HCT116 (cell line): ENCODE results near the gene HIVEP3. TPM values are rescaled to one million over a fixed set of nuclear protein-coding genes. Genes with fewer than 3 reads are reported as not detected.
A peak's percentile ranks its signal among the peaks of the same experiment; 100 is the strongest.

ENCODE experiments used
- ATAC-seq: fragments of 200-7000 bp; cut with Tn5 transposase; 2 replicates; pipeline ENCODE4 v1.9.1; 2020; ENCODE audit warnings: mild to moderate bottlenecking, moderate library complexity
- BruUV-seq: library from RNA; stranded (reverse); fragments of 400-500 nt; replicated peaks from 2 replicates; lab custom pipeline; 2021; lab: Mats Ljungman, UMichigan
- CTCF ChIA-PET: fragments of 300-600 bp; sonication (Branson Sonifier 250); formaldehyde crosslinking; loops from one replicate; lab custom pipeline; 2021; ENCODE audit warnings: antibody characterized with exemption; lab: Charles Lee
- POLR2A ChIA-PET: fragments of 300-600, 350-600 bp; sonication (Branson Sonifier 250); formaldehyde crosslinking; loops from one replicate; lab custom pipeline; 2021; ENCODE audit warnings: antibody characterized with exemption; lab: Charles Lee
- RAD21 ChIA-PET, 2 experiments: fragments of 300-600 bp; sonication (Branson Sonifier 250); formaldehyde crosslinking; loops; one replicate each; lab custom pipeline; 2023; ENCODE audit warnings: low total read pairs in 2 of 2; ENCODE audit not compliant: uncharacterized antibody in 2 of 2, unreplicated experiment in 2 of 2, low non-redundant PET in 1 of 2; lab: Charles Lee
- DNase-seq: peaks from one replicate; pipeline ENCODE4 v3.0.0-alpha.2; 2010; ENCODE audit warnings: low read depth, low spot score
- H2AFZ ChIP-seq: fragments of 200-600 bp; shearing (Covaris generic), sonication (generic); 2 replicates; pipeline ENCODE4 v1.6.1; 2017; ENCODE audit warnings: low read depth, mixed run types, mixed read lengths, antibody characterized with exemption, low read length; ENCODE audit not compliant: poor library complexity, severe bottlenecking
- H3K27ac ChIP-seq: 2 replicates; pipeline ENCODE4 v1.5.1; 2012; ENCODE audit warnings: low read depth, low read length
- H3K27me3 ChIP-seq: fragments of 200-600 bp; sonication (generic); 2 replicates; pipeline ENCODE4 v1.6.1; 2016; ENCODE audit warnings: mixed run types, low read length, mixed read lengths; ENCODE audit not compliant: insufficient read depth
- H3K36me3 ChIP-seq, 2 experiments: fragments of 200-500 bp in 1 of 2; fragments of 200-600 bp in 1 of 2; sonication (Bioruptor generic) in 1 of 2; sonication (generic) in 1 of 2; 2 replicates each; pipeline versions ENCODE4 v1.5.1 to v1.6.1; 2014 to 2016; ENCODE audit warnings: low read length in 2 of 2, inconsistent platforms in 1 of 2, mixed read lengths in 1 of 2, mixed run types in 1 of 2; ENCODE audit not compliant: insufficient read depth in 2 of 2, control insufficient read depth in 1 of 2
- H3K4me1 ChIP-seq, 2 experiments: fragments of 200-600 bp in 1 of 2; sonication (generic) in 1 of 2; 2 replicates each; pipeline versions ENCODE4 v1.5.1 to v1.6.1; 2012 to 2017; ENCODE audit warnings: low read length in 2 of 2, inconsistent platforms in 1 of 2, mild to moderate bottlenecking in 1 of 2, mixed read lengths in 1 of 2, mixed run types in 1 of 2, moderate library complexity in 1 of 2; ENCODE audit not compliant: insufficient read depth in 2 of 2, control insufficient read depth in 1 of 2
- H3K4me2 ChIP-seq: fragments of 200-600 bp; sonication (generic); 2 replicates; pipeline ENCODE4 v1.6.1; 2017; ENCODE audit warnings: mixed run types, low read length, mixed read lengths
- H3K4me3 ChIP-seq, 2 experiments: fragments of 200-600 bp in 1 of 2; sonication (generic) in 1 of 2; replicated peaks in 1 of 2; 2 replicates each; pipeline ENCODE4 v1.5.1; 2011 to 2016; ENCODE audit warnings: low read length in 2 of 2, control low read depth in 1 of 2, low read depth in 1 of 2, mild to moderate bottlenecking in 1 of 2, mixed read lengths in 1 of 2, mixed run types in 1 of 2
- H3K79me2 ChIP-seq: fragments of 200-600 bp; sonication (generic); 2 replicates; pipeline ENCODE4 v1.6.1; 2017; ENCODE audit warnings: mild to moderate bottlenecking, mixed run types, low read length, moderate library complexity, mixed read lengths; ENCODE audit not compliant: insufficient read depth
- H3K9ac ChIP-seq: fragments of 200-600 bp; sonication (generic); 2 replicates; pipeline ENCODE4 v1.6.1; 2016; ENCODE audit warnings: low read length, mixed read lengths
- H3K9me2 ChIP-seq: fragments of 200-600 bp; sonication (generic), shearing (Covaris generic); 2 replicates; pipeline ENCODE4 v1.6.1; 2017; ENCODE audit warnings: mixed run types, mild to moderate bottlenecking, moderate library complexity; ENCODE audit not compliant: insufficient read depth
- H3K9me3 ChIP-seq, 2 experiments: fragments of 200-500 bp in 1 of 2; fragments of 200-600 bp in 1 of 2; sonication (Bioruptor generic) in 1 of 2; sonication (generic) in 1 of 2; 2 replicates each; pipeline ENCODE4 v1.6.1; 2014 to 2017; ENCODE audit warnings: low read length in 2 of 2, mixed read lengths in 2 of 2, inconsistent platforms in 1 of 2, low read depth in 1 of 2, mild to moderate bottlenecking in 1 of 2, mixed run types in 1 of 2, moderate library complexity in 1 of 2; ENCODE audit not compliant: control insufficient read depth in 1 of 2, insufficient read depth in 1 of 2
- H4K20me1 ChIP-seq: fragments of 200-600 bp; sonication (generic), shearing (Covaris generic); 2 replicates; pipeline ENCODE4 v1.6.1; 2017; ENCODE audit warnings: mixed run types, mild to moderate bottlenecking, moderate library complexity; ENCODE audit not compliant: insufficient read depth
- CBX3 ChIP-seq: IDR thresholded peaks from 2 replicates; pipeline ENCODE4 v1.6.1; 2012; ENCODE audit warnings: low read depth
- CEBPB ChIP-seq: IDR thresholded peaks from 2 replicates; pipeline ENCODE4 v1.6.1; 2012; ENCODE audit warnings: low read depth
- CTCF ChIP-seq, 3 experiments: fragments of 200-600 bp in 1 of 3; sonication (generic) in 1 of 3; IDR thresholded peaks in 2 of 3; conservative IDR thresholded peaks in 1 of 3; 2 replicates each; pipeline ENCODE4 v1.5.1; 2012 to 2017; ENCODE audit warnings: low read depth in 2 of 3, low read length in 2 of 3, antibody characterized with exemption in 1 of 3, borderline replicate concordance in 1 of 3, control low read depth in 1 of 3, mild to moderate bottlenecking in 1 of 3, mixed read lengths in 1 of 3, mixed run types in 1 of 3, moderate library complexity in 1 of 3; ENCODE audit not compliant: insufficient read depth in 1 of 3
- EZH2 ChIP-seq: fragments of 200-600 bp; sonication (generic); IDR thresholded peaks from 2 replicates; pipeline ENCODE4 v1.6.1; 2017; ENCODE audit warnings: antibody characterized with exemption, mixed run types
- FOSL1 ChIP-seq: IDR thresholded peaks from 2 replicates; pipeline ENCODE4 v1.6.1; 2012; ENCODE audit warnings: low read depth
- JUND ChIP-seq: IDR thresholded peaks from 2 replicates; pipeline ENCODE4 v1.6.1; 2012
- MAX ChIP-seq: IDR thresholded peaks from 2 replicates; pipeline ENCODE4 v1.6.1; 2012
- POLR2A ChIP-seq: IDR thresholded peaks from 2 replicates; pipeline ENCODE4 v1.7.0; 2011; ENCODE audit warnings: borderline replicate concordance; ENCODE audit not compliant: insufficient read depth, insufficient read length; ENCODE audit errors: extremely low read depth
- POLR2AphosphoS5 ChIP-seq: IDR thresholded peaks from 2 replicates; pipeline ENCODE4 v1.6.1; 2011; ENCODE audit warnings: mild to moderate bottlenecking, low read depth, low read length, moderate library complexity
- RAD21 ChIP-seq: IDR thresholded peaks from 2 replicates; pipeline ENCODE4 v1.6.1; 2012; ENCODE audit warnings: low read depth, mild to moderate bottlenecking
- SIN3A ChIP-seq: IDR thresholded peaks from 2 replicates; pipeline ENCODE4 v1.6.1; 2012; ENCODE audit warnings: low read depth
- SP1 ChIP-seq: IDR thresholded peaks from 2 replicates; pipeline ENCODE4 v1.6.1; 2012; ENCODE audit warnings: low read depth
- SRF ChIP-seq: IDR thresholded peaks from 2 replicates; pipeline ENCODE4 v1.6.1; 2012; ENCODE audit warnings: low read depth
- TCF7L2 ChIP-seq: IDR thresholded peaks from 2 replicates; pipeline ENCODE4 v1.7.0; 2011; ENCODE audit warnings: borderline replicate concordance, inconsistent platforms; ENCODE audit not compliant: insufficient read depth, insufficient read length; ENCODE audit errors: extremely low read depth
- YY1 ChIP-seq: IDR thresholded peaks from 2 replicates; pipeline ENCODE4 v1.6.1; 2011; ENCODE audit warnings: low read length, low read depth, moderate library complexity, mild to moderate bottlenecking; ENCODE audit not compliant: insufficient replicate concordance; ENCODE audit errors: extremely low read depth
- ZFX ChIP-seq: fragments of 450-650 bp; IDR thresholded peaks from 2 replicates; pipeline ENCODE4 v1.6.1; 2017
- ZNF274 ChIP-seq: fragments of 200-500 bp; sonication (Bioruptor generic); IDR thresholded peaks from 2 replicates; pipeline ENCODE4 v1.6.1; 2014; ENCODE audit warnings: mild to moderate bottlenecking, low read depth, low read length, inconsistent platforms
- intact Hi-C: fragments of 100-400 bp; cut with micrococcal nuclease; formaldehyde crosslinking; loops from 2 replicates; pipeline ENCODE4 v1.10.0; 2022
- total RNA-seq: library from RNA; stranded (reverse); gene quantifications from one replicate; pipeline ENCODE4 v1.2.1, GENCODE V29; 2021; ENCODE audit not compliant: unreplicated experiment

The HIVEP3 gene
- total RNA-seq, 1 experiment from 2014 or later: 7.1 TPM

GRCh38 chr1:41846625-41847405 lies 71.9 kb downstream of the HIVEP3 start:
- RAD21 ChIA-PET: no interaction called here
- H3K9me3 ChIP-seq: no peaks in the 10 kb centered on the region
- no peak overlapping the region for H3K27ac ChIP-seq
- no peak overlapping the region for H2AFZ ChIP-seq
- no peak for ATAC-seq
- POLR2A ChIA-PET: no interaction called here
- no peaks in the 10 kb centered on the region for H3K9me2 ChIP-seq
- DNase-seq: no peak
- H3K9ac ChIP-seq: no peak overlapping the region
- no peak for TF ChIP-seq SP1
- peak; percentile 43 for TF ChIP-seq JUND
- TF ChIP-seq FOSL1: peak; percentile 32; the same call in 1 of the 2 replicates
- TF ChIP-seq POLR2AphosphoS5: no peak
- 0 out of 2 replicates have a peak, but pooled peaks have one; percentile 27 for TF ChIP-seq SRF
- TF ChIP-seq CEBPB: no peak; the same call in 1 of the 2 replicates
- intact Hi-C loops: no loop called here
- H3K4me2 ChIP-seq: peak overlapping the region; percentile 9; the same call in 1 of the 2 replicates
- CTCF ChIA-PET: no interaction called here
- H3K79me2 ChIP-seq: no peaks in the 10 kb centered on the region
- no peak overlapping the region for H3K4me3 ChIP-seq
- no peaks in the 10 kb centered on the region for H3K36me3 ChIP-seq
- no peaks in the 10 kb centered on the region for H3K27me3 ChIP-seq
- H3K4me1 ChIP-seq: peaks cover 59 to 64% of the 10 kb centered on the region in 2 experiments
- BruUV-seq: no TSS peak
- H4K20me1 ChIP-seq: no peaks in the 10 kb centered on the region

- H3K27ac ChIP-seq: no peak overlapping the region
- H3K4me2 ChIP-seq: no peak overlapping the region
- CTCF ChIA-PET: no interaction called here
- no peaks in the 10 kb centered on the region for H4K20me1 ChIP-seq
- no peak overlapping the region for H2AFZ ChIP-seq
- H3K4me3 ChIP-seq: no peak overlapping the region
- no peak overlapping the region for H3K9ac ChIP-seq
- no peaks in the 10 kb centered on the region for H3K36me3 ChIP-seq
- intact Hi-C loops: no loop called here
- DNase-seq (no peak), ATAC-seq (no peak)
- H3K9me2 ChIP-seq: no peaks in the 10 kb centered on the region
- H3K9me3 ChIP-seq: no peaks in the 10 kb centered on the region
- BruUV-seq: no TSS peak
- H3K4me1 ChIP-seq: peaks cover 56 to 64% of the 10 kb centered on the region in 2 experiments
- H3K79me2 ChIP-seq: no peaks in the 10 kb centered on the region
- no peaks in the 10 kb centered on the region for H3K27me3 ChIP-seq
- POLR2A ChIA-PET: no interaction called here
- RAD21 ChIA-PET: no interaction called here
- no peak for TF ChIP-seq POLR2A
- no peak for TF ChIP-seq CTCF (IDR thresholded peaks at IDR 0.05 in 2 of 3, conservative IDR thresholded peaks at IDR 0.05 in 1 of 3; ENCODE audit: borderline replicate concordance in 1 of 3, insufficient read depth in 1 of 3, low read depth in 2 of 3, low read length in 2 of 3)
- TF ChIP-seq FOSL1: no peak
- TF ChIP-seq EZH2: no peak
- no peak for TF ChIP-seq ZNF274
- TF ChIP-seq YY1: no peak
- no peak for TF ChIP-seq MAX
- no peak for TF ChIP-seq ZFX
- no peak for TF ChIP-seq POLR2AphosphoS5
- TF ChIP-seq SP1: no peak
- TF ChIP-seq CBX3: no peak
- TF ChIP-seq RAD21: no peak
- TF ChIP-seq SRF: no peak
- TF ChIP-seq SIN3A: no peak
- no peak for TF ChIP-seq TCF7L2
Measured at GRCh38 chr1:41844781-41845272, 73.9 kb downstream of the HIVEP3 start.
